Upper lobe of right lung (tissue), 1 donor: ENCODE measurements around the gene ATP6V1C2. TPM values are rescaled to one million over a fixed set of nuclear protein-coding genes. Genes with fewer than 3 reads are reported as not detected.

ENCODE experiments used
- ATAC-seq: fragments of 200-7000 bp; cut with Tn5 transposase; one replicate; pipeline ENCODE4 v1.9.1; 2020; ENCODE audit warnings: mild to moderate bottlenecking, moderate library complexity
- DNase-seq: peaks from one replicate; pipeline ENCODE4 v3.0.0-alpha.2; 2020
- H3K27ac ChIP-seq: fragments of 200-600 bp; one replicate; pipeline ENCODE4 v1.8.0; 2022
- H3K27me3 ChIP-seq: fragments of 200-600 bp; one replicate; pipeline ENCODE4 v1.8.0; 2022; ENCODE audit warnings: mild to moderate bottlenecking
- H3K36me3 ChIP-seq: fragments of 200-600 bp; one replicate; pipeline ENCODE4 v1.8.0; 2022
- H3K4me1 ChIP-seq: fragments of 200-600 bp; one replicate; pipeline ENCODE4 v1.8.0; 2022
- H3K4me3 ChIP-seq: fragments of 200-600 bp; one replicate; pipeline ENCODE4 v1.8.0; 2022; ENCODE audit warnings: mild to moderate bottlenecking
- H3K9me3 ChIP-seq: fragments of 200-600 bp; one replicate; pipeline ENCODE4 v1.8.0; 2022
- intact Hi-C: fragments of 100-400 bp; cut with DNase I; formaldehyde crosslinking; loops from one replicate; pipeline ENCODE4 v1.11.0; 2022
- total RNA-seq: library from RNA; stranded (reverse); fragmentation: NEBNext Ultra II Directional; extraction: Animal tissue kit (Norgen Biotek cat#: 25700); gene quantifications from one replicate; pipeline ENCODE4 v1.2.1, GENCODE V29; 2021
- TF ChIP-seq, protein P1 (sequence below): fragments of 200-600 bp; IDR thresholded peaks from one replicate; pipeline ENCODE4 v1.8.0; 2022; ENCODE audit warnings: antibody characterized with exemption
- donor health status: DM: no; HTN: yes; CAD: no; lungs with severe emphysema.

Gene ATP6V1C2
- total RNA-seq, 1 donor from 2014 or later, result not detected

DNA sequence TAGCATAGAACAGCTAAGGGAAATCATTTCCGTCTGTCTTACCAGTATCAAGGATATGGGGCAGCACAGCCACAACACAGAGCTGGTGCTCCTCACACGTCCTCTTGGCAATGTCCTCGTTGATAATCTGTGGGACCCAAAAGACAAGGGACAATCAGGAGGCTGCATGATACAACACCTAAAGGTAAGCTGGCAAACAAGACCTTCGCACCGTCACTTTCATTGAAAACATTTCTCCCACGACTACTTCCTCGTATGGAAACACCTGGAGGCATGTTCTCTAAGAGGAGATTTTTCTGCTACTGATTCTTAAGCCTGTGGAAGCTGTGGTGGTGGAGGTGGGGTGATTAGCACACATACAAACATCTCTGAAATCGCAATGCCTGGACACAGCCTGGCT is 67.4 kb downstream of the ATP6V1C2 start:
- TF ChIP-seq, protein P1, sequence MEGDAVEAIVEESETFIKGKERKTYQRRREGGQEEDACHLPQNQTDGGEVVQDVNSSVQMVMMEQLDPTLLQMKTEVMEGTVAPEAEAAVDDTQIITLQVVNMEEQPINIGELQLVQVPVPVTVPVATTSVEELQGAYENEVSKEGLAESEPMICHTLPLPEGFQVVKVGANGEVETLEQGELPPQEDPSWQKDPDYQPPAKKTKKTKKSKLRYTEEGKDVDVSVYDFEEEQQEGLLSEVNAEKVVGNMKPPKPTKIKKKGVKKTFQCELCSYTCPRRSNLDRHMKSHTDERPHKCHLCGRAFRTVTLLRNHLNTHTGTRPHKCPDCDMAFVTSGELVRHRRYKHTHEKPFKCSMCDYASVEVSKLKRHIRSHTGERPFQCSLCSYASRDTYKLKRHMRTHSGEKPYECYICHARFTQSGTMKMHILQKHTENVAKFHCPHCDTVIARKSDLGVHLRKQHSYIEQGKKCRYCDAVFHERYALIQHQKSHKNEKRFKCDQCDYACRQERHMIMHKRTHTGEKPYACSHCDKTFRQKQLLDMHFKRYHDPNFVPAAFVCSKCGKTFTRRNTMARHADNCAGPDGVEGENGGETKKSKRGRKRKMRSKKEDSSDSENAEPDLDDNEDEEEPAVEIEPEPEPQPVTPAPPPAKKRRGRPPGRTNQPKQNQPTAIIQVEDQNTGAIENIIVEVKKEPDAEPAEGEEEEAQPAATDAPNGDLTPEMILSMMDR, result no peak
- H3K4me3 ChIP-seq, result no peak overlapping the region
- no peak for DNase-seq
- no peaks in the 10 kb centered on the region for H3K4me1 ChIP-seq
- no peaks in the 10 kb centered on the region for H3K9me3 ChIP-seq
- no peak overlapping the region for H3K27ac ChIP-seq
- H3K36me3 ChIP-seq, result peaks cover 100% of the 10 kb centered on the region
- intact Hi-C loops, result no loop called here
- no peaks in the 10 kb centered on the region for H3K27me3 ChIP-seq
- no peak for ATAC-seq

DNA sequence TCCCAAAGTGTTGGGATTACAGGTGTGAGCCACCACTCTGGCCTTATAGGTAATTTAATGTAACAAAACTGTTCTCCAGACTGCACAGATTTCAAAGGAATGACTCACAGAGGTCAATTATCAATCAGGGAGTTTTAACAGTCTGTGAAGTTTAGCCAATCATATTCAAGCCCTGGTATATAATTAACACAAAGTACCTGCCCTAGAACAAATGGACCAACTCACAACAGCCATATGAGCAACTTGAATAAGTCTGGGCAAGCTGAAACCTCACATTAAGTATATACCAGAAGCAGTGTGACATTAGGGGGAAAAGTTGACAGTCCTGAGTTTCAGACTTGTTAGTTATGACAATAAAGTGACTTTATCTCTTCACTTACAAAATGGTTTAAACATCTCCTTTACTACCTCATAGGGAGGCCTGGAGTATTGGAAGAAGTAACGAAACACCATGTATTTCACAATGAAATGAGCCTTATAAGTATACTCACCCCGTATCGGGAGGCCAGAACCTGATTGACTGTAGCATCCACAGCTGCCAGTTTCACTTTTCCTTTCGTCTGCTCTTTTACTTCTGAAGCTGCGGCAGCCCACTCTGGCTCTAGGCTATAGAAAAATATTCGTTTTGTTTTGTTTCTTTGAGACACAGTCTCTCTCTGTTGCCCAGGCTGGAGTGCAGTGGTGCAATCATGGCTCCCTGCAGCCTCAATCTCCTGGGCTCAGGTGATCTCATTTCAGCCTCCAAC is 69.0 kb downstream of the ATP6V1C2 start:
- H3K4me3 ChIP-seq, result no peak overlapping the region
- DNase-seq, result no peak
- no peaks in the 10 kb centered on the region for H3K27me3 ChIP-seq
- H3K4me1 ChIP-seq, result no peaks in the 10 kb centered on the region
- intact Hi-C loops, result no loop called here
- no peak overlapping the region for H3K27ac ChIP-seq
- H3K36me3 ChIP-seq, result peaks cover 97% of the 10 kb centered on the region
- TF ChIP-seq, protein P1, result no peak
- ATAC-seq, result no peak
- no peaks in the 10 kb centered on the region for H3K9me3 ChIP-seq

DNA sequence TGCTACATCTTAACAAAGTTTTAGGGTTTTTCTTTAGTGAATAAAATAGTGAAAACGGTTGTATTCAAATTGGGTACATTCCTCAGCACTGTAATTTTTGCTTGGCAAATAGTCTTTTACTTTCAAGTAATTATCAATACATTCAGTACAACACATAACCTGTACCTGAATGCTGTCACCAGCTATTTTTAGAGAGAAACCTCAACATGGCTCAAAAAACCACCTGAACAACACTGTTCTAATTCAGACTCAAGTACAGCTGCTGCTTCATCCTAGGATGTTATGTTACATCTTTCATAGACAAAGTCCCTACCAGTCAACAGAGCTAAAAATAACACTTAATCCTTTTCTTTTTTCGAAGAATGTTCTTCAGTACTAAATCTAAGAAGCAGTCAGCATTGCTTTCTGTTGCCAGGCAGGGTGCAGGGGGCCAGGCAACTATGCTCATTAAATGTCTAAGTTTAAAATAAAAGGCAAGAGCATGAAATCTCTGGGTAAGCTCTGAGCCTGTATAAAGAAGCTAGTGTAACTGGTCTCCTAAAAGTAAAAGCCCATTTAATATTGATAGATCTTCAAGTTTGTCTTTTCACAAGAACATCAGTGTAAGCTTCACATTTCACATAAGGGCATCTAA is 70.7 kb downstream of the ATP6V1C2 start:
- Histone ChIP-seq H3K36me3 (peaks cover 95% of the 10 kb centered on the region), H3K27me3 (no peaks in the 10 kb centered on the region), H3K4me3 (no peak overlapping the region), H3K9me3 (no peaks in the 10 kb centered on the region), H3K4me1 (no peaks in the 10 kb centered on the region), H3K27ac (no peak overlapping the region)
- TF ChIP-seq, protein P1, result no peak
- no peak for DNase-seq
- intact Hi-C loops, result no loop called here
- no peak for ATAC-seq

DNA sequence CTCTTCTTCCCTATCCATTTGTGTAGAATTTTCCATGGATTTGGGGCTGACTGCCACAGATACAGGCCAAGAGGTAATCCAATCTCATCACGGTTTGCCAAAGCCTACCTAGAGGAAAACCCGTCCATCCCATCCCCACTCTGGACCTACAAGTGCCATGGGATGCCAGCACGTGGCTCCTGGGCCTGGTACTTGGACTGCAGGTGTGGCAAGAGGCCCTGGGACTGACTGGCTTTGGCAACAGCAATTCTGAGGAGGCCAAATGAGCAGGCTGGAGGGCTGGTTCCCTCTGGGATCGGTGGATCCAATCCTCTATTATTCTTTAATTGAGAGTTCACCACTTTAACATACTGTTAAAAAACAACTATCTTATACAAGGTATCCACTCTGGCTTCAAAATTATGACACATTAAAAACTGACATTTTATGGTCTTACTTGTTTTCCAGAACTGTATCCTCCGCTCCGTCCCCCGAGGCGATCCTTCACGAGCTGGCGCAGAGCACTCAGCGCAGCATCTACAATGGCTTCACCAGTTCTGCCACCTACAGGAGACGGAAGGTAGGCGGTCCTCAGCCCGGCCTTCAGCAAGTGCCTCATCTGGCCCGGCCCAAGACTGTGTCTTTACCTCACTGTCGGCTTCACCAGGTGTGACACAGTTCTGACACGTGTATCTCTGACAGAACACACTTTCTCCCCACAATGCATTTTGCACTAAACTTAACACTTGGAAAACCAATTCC is 71.4 kb downstream of the ATP6V1C2 start:
- ATAC-seq (no peak), DNase-seq (no peak)
- Histone ChIP-seq H3K27me3 (no peaks in the 10 kb centered on the region), H3K4me3 (no peak overlapping the region), H3K27ac (no peak overlapping the region), H3K4me1 (no peaks in the 10 kb centered on the region), H3K9me3 (no peaks in the 10 kb centered on the region), H3K36me3 (peaks cover 95% of the 10 kb centered on the region)
- TF ChIP-seq, protein P1, result no peak
- intact Hi-C loops, result no loop called here

DNA sequence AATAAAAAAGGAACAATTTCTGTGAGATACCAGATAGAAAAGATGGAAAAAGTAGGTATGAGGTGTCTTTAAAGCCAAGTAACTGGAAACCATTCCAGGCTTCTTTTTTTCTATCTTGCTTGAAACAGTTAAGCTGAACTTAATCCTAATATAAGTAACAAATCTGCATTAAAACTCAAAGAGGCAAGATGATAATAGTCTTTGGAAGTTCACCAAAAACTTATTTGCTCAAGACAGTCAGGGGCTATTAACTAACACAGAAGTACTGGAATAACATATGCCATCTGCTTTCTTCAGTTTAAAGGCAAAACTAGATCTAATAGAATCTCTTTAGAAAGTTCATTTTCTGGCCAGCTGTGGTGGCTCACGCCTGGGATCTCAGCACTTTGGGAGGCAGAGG is 72.4 kb downstream of the ATP6V1C2 start:
- Histone ChIP-seq H3K4me3 (no peak overlapping the region), H3K9me3 (no peaks in the 10 kb centered on the region), H3K36me3 (peaks cover 91% of the 10 kb centered on the region), H3K27me3 (no peaks in the 10 kb centered on the region), H3K27ac (no peak overlapping the region), H3K4me1 (no peaks in the 10 kb centered on the region)
- TF ChIP-seq, protein P1, result no peak
- DNase-seq (no peak), ATAC-seq (no peak)
- intact Hi-C loops, result no loop called here
